GM10248 (cell line): ENCODE data around the gene ATP10D.
"Not testable (repeated sequence)": the region's sequence is repeated elsewhere in the genome, so short reads cannot be mapped to it uniquely, and the experiment has no call there.

Experiments used
- CTCF ChIA-PET: fragments of 300-600 bp; sonication (Branson Sonifier 250); formaldehyde crosslinking; extraction: SDS; loops from one replicate; lab custom pipeline; 2021; ENCODE audit warnings: antibody characterized with exemption; lab: Yijun Ruan, JAX
- POLR2A ChIA-PET: fragments of 350-650 bp; sonication (Branson Sonifier 250); formaldehyde crosslinking; extraction: SDS; loops from one replicate; lab custom pipeline; 2020; ENCODE audit warnings: antibody characterized with exemption; lab: Yijun Ruan, JAX
- DNase-seq: peaks from one replicate; pipeline ENCODE4 v3.0.0; 2012; ENCODE audit errors: extremely low spot score
- TF ChIP-seq, protein P1 (sequence below): IDR thresholded peaks from 2 replicates; pipeline ENCODE4 v1.5.1; 2012; ENCODE audit warnings: mild to moderate bottlenecking, low read depth; ENCODE audit errors: extremely low read depth, missing control alignments, control extremely low read depth

Gene ATP10D

DNA sequence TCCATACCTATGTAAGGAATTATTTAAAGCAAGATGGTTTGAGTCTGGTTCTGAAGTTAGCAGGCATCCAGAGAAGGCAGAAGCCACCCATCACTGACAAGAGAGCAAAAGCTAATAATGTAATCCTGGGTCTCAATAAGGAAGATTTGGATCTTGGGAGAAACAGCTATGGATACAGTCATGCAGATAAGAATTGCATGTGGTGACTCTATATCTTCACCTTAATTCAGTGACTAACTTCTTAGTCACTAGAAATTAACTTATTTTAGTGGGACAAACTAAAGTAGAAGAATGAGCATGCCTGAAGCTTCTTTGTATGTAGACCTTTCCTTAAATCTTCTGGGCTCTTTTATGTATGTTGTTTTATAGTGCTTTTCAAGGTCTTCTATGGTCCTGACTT is 66.6 kb downstream of the ATP10D start:
- no peak for DNase-seq
- POLR2A ChIA-PET, result no interaction called here
- TF ChIP-seq, protein P1, sequence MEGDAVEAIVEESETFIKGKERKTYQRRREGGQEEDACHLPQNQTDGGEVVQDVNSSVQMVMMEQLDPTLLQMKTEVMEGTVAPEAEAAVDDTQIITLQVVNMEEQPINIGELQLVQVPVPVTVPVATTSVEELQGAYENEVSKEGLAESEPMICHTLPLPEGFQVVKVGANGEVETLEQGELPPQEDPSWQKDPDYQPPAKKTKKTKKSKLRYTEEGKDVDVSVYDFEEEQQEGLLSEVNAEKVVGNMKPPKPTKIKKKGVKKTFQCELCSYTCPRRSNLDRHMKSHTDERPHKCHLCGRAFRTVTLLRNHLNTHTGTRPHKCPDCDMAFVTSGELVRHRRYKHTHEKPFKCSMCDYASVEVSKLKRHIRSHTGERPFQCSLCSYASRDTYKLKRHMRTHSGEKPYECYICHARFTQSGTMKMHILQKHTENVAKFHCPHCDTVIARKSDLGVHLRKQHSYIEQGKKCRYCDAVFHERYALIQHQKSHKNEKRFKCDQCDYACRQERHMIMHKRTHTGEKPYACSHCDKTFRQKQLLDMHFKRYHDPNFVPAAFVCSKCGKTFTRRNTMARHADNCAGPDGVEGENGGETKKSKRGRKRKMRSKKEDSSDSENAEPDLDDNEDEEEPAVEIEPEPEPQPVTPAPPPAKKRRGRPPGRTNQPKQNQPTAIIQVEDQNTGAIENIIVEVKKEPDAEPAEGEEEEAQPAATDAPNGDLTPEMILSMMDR, result no peak
- CTCF ChIA-PET, result interaction anchor here (1.4 to 3.4 kb wide), 2 partner anchors 8 to 14 kb away, joined by 4 to 33 read pairs; no protein-coding TSS in a partner anchor

DNA sequence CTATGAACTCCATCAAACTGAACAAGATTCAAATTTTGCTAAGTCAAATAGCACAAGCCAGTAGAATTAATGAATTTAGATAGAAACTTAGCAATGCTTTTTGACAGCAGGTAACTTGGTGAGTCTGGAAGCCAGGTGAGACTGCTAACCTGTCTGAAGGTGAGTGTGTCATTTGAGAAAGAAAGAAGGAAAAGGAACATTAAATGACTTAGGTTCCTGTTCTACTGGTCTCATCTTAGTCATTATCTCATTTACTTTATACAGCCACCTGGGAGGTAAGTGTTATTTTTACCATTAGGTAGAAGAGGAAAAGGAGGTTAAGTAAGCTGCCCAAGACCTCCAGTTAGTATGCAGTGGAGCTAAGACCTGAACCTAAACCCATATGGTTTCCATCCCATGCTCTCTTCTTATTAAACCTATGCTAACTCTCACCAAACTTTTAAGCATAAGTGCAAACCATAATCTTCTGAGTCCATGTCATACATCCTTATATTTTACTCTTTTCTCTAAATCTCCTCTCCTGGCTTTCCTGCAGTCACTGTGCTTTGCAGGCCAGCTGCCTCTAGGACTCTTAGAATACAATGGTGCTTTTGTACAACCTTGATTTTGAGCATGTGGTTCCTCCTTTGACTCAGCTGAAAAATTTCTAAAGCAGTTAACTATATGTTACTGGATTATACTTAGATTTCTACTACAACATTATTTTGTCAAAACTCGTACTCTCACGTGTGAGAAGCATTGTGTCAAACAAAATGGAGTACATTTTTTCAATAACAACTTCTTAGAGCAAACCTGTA is 68.5 kb downstream of the ATP10D start:
- CTCF ChIA-PET, result interaction anchor here (0.9 to 3.4 kb wide), 2 partner anchors 13 to 14 kb away, joined by 3 to 33 read pairs; no protein-coding TSS in a partner anchor
- DNase-seq, result no peak
- TF ChIP-seq, protein P1, result no peak
- POLR2A ChIA-PET, result no interaction called here

DNA sequence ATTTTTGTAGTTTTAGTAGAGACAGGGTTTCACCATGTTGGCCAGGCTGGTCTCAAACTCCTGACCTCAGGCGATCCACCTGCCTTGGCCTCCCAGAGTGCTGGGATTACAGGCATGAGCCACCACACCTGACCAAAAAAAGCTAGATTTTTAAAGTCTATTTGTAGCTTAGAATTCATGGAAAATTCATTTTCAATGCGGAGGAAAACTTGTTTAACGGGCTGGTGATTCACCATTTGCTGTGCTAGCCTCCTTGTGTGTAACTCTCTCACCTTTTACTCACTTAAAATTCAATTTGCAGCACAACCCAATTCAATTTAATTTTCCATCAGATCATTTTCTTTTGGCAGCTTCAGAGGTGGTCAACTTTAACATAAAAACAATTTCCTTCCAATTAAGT is 70.8 kb downstream of the ATP10D start:
- DNase-seq, POLR2A ChIA-PET: not testable (repeated sequence)
- CTCF ChIA-PET, result interaction anchor here (0.8 to 2.0 kb wide), 8 partner anchors 8 to 36 kb away, joined by 3 to 10 read pairs (median 4); no protein-coding TSS in a partner anchor

DNA sequence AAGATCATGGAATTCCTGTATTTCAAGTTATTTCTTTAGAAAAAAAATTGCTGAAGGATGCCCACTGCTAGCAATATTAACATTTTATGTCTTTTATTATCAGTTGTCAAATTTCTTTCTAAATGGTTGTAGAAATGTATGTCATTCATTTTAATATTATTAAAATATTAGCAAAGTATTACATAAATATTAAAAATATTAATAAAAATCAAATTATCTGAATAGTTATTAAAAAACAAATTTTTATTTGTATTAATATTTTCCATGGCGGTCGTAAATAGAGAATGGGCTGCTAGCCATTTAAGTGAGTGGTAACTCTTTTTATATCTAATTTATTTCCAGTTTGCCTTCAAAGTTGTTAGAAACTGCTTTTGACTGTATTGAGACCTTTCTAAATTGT is 72.2 kb downstream of the ATP10D start:
- ChIA-PET POLR2A (no interaction called here), CTCF (interaction anchor here (1.5 kb wide), 1 partner anchor 8 kb away, joined by 4 read pairs; no protein-coding TSS in a partner anchor)
- TF ChIP-seq, protein P1, result no peak
- DNase-seq, result no peak

- TF ChIP-seq, protein P1, result no peak
- no peak for DNase-seq
- POLR2A ChIA-PET, result no interaction called here
- CTCF ChIA-PET, result interaction anchor here (1.0 to 1.2 kb wide), 2 partner anchors 19 to 50 kb away, joined by 3 read pairs; no protein-coding TSS in a partner anchor
These were observed 75.6 kb downstream of the ATP10D start for GRCh38 chr4:47560682-47561081.

DNA sequence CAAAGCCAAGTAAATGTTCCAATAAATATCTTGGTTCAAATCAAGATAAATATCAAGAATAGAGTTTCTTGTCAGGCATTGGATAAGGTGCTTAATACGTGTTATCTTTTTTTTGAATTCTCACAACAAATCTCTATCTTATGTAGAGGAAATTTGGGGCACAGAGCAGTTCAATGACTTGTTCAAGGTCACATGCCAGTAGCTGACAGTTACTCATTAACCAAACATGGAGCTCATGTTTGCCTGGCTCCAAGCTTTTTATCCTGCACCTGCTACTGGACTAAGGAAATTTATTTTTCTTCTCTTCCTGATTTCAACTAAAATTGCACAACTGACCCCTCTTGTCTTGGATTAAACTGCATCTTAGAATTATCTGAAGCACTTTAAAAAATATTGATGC is 76.3 kb downstream of the ATP10D start:
- TF ChIP-seq, protein P1, result no peak
- CTCF ChIA-PET, result interaction anchor here (0.7 to 1.2 kb wide), 3 partner anchors 13 to 51 kb away, joined by 3 read pairs; no protein-coding TSS in a partner anchor
- POLR2A ChIA-PET, result no interaction called here
- no peak for DNase-seq

- DNase-seq, result no peak
- ChIA-PET POLR2A (no interaction called here), CTCF (interaction anchor here (0.7 to 2.8 kb wide), 4 partner anchors 12 to 99 kb away, joined by 3 to 15 read pairs (median 5); partner anchors contain the start of gene COMMD8)
- TF ChIP-seq, protein P1, result no peak
These were observed 77.2 kb downstream of the ATP10D start for GRCh38 chr4:47562297-47562696.
